Measurements from ENCODE around the gene BOD1. TPM values are rescaled to one million over a fixed set of nuclear protein-coding genes. Genes with fewer than 3 reads are reported as not detected.

Gene BOD1
- total RNA-seq, 1 donor from 2014 or later = 101 TPM

- Mint-ChIP-seq H3K27ac (no peak overlapping the region), H3K4me1 (ENCODE audit: low read depth) (no peaks in the 10 kb centered on the region), H3K9me3 (ENCODE audit: low read depth) (peaks cover 22% of the 10 kb centered on the region), H3K36me3 (ENCODE audit: insufficient read depth) (no peaks in the 10 kb centered on the region), H3K4me3 (ENCODE audit: low read depth) (no peak overlapping the region), H3K27me3 (no peaks in the 10 kb centered on the region)
- TF ChIP-seq, protein P1, sequence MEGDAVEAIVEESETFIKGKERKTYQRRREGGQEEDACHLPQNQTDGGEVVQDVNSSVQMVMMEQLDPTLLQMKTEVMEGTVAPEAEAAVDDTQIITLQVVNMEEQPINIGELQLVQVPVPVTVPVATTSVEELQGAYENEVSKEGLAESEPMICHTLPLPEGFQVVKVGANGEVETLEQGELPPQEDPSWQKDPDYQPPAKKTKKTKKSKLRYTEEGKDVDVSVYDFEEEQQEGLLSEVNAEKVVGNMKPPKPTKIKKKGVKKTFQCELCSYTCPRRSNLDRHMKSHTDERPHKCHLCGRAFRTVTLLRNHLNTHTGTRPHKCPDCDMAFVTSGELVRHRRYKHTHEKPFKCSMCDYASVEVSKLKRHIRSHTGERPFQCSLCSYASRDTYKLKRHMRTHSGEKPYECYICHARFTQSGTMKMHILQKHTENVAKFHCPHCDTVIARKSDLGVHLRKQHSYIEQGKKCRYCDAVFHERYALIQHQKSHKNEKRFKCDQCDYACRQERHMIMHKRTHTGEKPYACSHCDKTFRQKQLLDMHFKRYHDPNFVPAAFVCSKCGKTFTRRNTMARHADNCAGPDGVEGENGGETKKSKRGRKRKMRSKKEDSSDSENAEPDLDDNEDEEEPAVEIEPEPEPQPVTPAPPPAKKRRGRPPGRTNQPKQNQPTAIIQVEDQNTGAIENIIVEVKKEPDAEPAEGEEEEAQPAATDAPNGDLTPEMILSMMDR (IDR thresholded peaks at IDR 0.05; ENCODE audit: unreplicated experiment) = no peak
- no peak for DNase-seq (ENCODE audit: low spot score, unreplicated experiment)
These were observed 37.5 kb upstream of the BOD1 start for GRCh38 chr5:173653822-173654523.

DNA sequence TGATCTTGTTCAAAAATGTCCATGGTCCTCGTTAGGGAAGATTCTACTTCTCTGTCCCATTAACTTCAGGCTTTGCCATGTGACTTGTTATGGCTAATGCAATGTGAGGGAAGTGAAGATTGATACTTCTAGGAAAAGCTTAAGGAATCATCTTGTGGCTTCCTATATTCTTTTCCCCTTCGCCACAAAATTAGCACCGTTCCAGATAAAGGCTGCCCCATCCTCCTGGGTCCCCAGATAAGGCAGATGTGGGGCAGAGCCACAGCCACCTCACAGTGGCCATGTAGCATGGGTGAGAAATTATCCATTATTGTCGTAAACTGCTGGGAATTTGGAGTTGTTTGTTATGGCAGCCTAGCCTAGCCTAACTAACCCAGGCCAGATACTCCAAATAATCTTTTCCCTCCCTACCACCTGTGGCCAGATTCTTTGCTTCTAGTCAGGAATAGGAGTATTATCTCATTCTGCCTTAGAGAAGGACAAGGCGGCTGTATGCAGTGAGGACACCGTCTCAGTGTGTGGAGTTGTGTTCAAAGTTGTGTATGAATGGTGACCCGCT lies 31.9 kb upstream of the BOD1 start:
- Mint-ChIP-seq H3K27me3 (peaks cover 3% of the 10 kb centered on the region), H3K4me1 (ENCODE audit: low read depth) (peaks cover 7% of the 10 kb centered on the region), H3K27ac (no peak overlapping the region), H3K9me3 (ENCODE audit: low read depth) (peaks cover 19% of the 10 kb centered on the region), H3K36me3 (ENCODE audit: insufficient read depth) (no peaks in the 10 kb centered on the region), H3K4me3 (ENCODE audit: low read depth) (no peak overlapping the region)
- DNase-seq (ENCODE audit: low spot score, unreplicated experiment) = no peak
- TF ChIP-seq, protein P1 (IDR thresholded peaks at IDR 0.05; ENCODE audit: unreplicated experiment) = no peak

GRCh38 chr5:173646692-173647091 lies 30.2 kb upstream of the BOD1 start:
- peaks cover 3% of the 10 kb centered on the region for H3K27me3 Mint-ChIP-seq
- TF ChIP-seq, protein P1 (IDR thresholded peaks at IDR 0.05; ENCODE audit: unreplicated experiment) = no peak
- no peak for DNase-seq (ENCODE audit: low spot score, unreplicated experiment)
- no peak overlapping the region for H3K4me3 Mint-ChIP-seq (ENCODE audit: low read depth)
- no peaks in the 10 kb centered on the region for H3K36me3 Mint-ChIP-seq (ENCODE audit: insufficient read depth)
- peaks cover 7% of the 10 kb centered on the region for H3K9me3 Mint-ChIP-seq (ENCODE audit: low read depth)
- H3K4me1 Mint-ChIP-seq (ENCODE audit: low read depth) = peaks cover 11% of the 10 kb centered on the region
- H3K27ac Mint-ChIP-seq = no peak overlapping the region

DNA sequence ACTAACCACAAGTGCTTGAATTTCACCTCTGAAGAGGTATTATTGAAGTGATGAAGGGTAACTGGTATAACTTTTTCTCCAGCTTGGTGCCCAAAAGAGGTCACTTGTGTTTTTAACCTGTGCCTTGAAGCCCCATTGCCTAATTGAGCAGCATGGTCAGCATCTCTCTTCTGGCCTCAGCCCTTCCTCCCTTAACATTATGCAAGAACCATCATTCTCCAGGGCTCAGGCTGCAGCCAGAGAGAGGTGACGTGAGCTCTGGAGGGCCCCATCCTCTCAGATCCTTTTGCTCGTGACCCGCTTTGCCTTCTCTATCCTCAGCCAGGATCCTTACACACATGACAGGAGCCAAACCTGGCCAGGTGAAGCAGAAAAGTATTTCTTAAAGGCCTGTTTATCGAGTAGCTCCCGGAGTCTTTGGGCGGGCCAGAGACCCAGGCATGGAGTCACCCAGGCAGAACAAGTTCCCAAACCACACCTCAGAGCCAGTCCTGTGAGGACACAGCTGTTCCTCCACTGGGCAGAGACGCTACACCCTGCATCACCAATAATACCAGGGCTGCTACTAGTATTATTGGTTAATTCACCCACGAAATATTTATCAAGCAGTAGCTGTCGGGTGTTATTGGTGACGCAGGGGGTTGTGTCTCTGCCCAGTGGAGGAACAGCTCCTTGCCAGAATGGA lies 29.6 kb upstream of the BOD1 start:
- no peak overlapping the region for H3K27ac Mint-ChIP-seq
- peaks cover 11% of the 10 kb centered on the region for H3K4me1 Mint-ChIP-seq (ENCODE audit: low read depth)
- H3K27me3 Mint-ChIP-seq = peaks cover 3% of the 10 kb centered on the region
- H3K9me3 Mint-ChIP-seq (ENCODE audit: low read depth) = peaks cover 7% of the 10 kb centered on the region
- no peak for DNase-seq (ENCODE audit: low spot score, unreplicated experiment)
- TF ChIP-seq, protein P1 (IDR thresholded peaks at IDR 0.05; ENCODE audit: unreplicated experiment) = no peak
- H3K36me3 Mint-ChIP-seq (ENCODE audit: insufficient read depth) = no peaks in the 10 kb centered on the region
- H3K4me3 Mint-ChIP-seq (ENCODE audit: low read depth) = no peak overlapping the region

DNA sequence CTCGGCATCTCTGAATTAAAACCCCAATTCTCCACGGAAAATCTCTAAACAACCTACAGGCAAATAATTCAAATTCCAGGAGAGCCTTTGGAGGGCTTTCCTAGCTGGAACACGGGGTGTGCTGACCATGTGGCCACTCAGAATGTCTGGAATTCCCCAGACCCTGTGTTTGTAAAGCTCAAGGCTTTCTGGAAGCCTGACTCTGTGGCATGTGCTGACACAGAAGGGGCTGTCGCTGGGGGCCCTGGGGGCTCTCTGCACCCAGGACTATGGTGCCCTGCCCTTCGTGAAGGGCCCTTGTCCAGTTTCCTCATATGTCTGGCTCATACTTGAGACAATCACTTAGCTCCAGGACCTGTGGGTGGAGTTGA lies 29.0 kb upstream of the BOD1 start:
- H3K27ac Mint-ChIP-seq = no peak overlapping the region
- TF ChIP-seq, protein P1 (IDR thresholded peaks at IDR 0.05; ENCODE audit: unreplicated experiment) = no peak
- no peak overlapping the region for H3K4me3 Mint-ChIP-seq (ENCODE audit: low read depth)
- H3K9me3 Mint-ChIP-seq (ENCODE audit: low read depth) = peaks cover under 1% of the 10 kb centered on the region
- H3K27me3 Mint-ChIP-seq = peaks cover 3% of the 10 kb centered on the region
- no peak for DNase-seq (ENCODE audit: low spot score, unreplicated experiment)
- no peaks in the 10 kb centered on the region for H3K36me3 Mint-ChIP-seq (ENCODE audit: insufficient read depth)
- H3K4me1 Mint-ChIP-seq (ENCODE audit: low read depth) = peaks cover 11% of the 10 kb centered on the region

All from progenitor cell of endocrine pancreas (in vitro differentiated cells).